Panc1 (cell line): ENCODE data around the gene LRRC4B.
"Not testable (repeated sequence)": the region's sequence is repeated elsewhere in the genome, so short reads cannot be mapped to it uniquely, and the experiment has no call there.

ENCODE experiments used
- POLR2AphosphoS5 ChIP-seq: IDR thresholded peaks from 2 replicates; pipeline ENCODE4 v1.6.1; 2012; ENCODE audit warnings: mild to moderate bottlenecking, low read depth, low read length, moderate library complexity
- SIN3A ChIP-seq: IDR thresholded peaks from 2 replicates; pipeline ENCODE4 v1.6.1; 2012; ENCODE audit warnings: low read depth, mild to moderate bottlenecking, low read length, moderate library complexity, borderline replicate concordance; ENCODE audit not compliant: insufficient read depth
- TCF7L2 ChIP-seq: IDR thresholded peaks from 2 replicates; pipeline ENCODE4 v1.6.1; 2011; ENCODE audit warnings: mild to moderate bottlenecking, low read depth, low read length, inconsistent platforms
- TF ChIP-seq, protein P1 (sequence below): fragments of 450-650 bp; IDR thresholded peaks from 2 replicates; pipeline ENCODE4 v1.5.1; 2017; ENCODE audit warnings: mild to moderate bottlenecking

DNA sequence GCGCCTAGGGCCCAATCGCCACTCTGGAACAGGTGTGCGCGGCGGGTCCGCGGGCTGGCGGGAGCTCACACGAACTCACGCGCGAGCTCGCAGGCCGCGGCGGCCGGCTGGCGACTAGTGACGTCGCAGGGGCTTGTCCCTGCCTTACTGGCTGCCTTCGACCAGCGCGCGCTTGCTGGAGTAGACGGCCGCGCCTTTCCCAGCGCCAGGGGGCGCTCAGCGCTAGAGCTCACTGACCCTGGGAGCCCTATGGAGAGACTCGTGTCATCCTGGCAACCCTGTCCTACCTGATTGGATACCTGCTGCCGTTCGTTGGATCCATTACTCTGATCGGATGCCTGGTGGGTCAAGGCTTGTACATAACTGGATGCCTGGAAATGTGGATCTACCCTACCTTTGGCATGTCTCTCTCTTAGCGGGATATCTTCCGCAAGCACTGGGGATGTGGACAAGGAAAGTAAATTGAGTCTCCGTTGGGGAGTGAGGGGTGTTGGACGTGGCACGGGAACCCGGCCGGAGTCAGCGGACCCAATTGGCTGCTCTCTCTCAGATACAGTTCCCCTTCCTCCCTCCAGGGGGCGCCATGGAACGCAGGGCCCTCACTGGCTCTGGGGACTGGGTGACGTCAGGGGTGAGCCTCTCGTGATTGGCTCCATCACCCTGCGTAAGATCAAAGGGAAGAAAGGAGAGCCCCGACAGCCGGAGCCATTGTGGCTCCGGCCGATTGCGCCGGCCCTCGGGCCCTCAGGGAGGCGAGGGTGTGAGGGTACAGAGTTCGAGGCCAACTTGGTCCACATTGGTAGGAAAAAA lies 36.2 kb upstream of the LRRC4B start:
- TF ChIP-seq, protein P1, sequence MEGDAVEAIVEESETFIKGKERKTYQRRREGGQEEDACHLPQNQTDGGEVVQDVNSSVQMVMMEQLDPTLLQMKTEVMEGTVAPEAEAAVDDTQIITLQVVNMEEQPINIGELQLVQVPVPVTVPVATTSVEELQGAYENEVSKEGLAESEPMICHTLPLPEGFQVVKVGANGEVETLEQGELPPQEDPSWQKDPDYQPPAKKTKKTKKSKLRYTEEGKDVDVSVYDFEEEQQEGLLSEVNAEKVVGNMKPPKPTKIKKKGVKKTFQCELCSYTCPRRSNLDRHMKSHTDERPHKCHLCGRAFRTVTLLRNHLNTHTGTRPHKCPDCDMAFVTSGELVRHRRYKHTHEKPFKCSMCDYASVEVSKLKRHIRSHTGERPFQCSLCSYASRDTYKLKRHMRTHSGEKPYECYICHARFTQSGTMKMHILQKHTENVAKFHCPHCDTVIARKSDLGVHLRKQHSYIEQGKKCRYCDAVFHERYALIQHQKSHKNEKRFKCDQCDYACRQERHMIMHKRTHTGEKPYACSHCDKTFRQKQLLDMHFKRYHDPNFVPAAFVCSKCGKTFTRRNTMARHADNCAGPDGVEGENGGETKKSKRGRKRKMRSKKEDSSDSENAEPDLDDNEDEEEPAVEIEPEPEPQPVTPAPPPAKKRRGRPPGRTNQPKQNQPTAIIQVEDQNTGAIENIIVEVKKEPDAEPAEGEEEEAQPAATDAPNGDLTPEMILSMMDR, result not testable (repeated sequence)
- not testable (repeated sequence) for TF ChIP-seq POLR2AphosphoS5, TCF7L2, SIN3A
